Measurements from ENCODE around the gene HDAC4.

HDAC4 gene

DNA sequence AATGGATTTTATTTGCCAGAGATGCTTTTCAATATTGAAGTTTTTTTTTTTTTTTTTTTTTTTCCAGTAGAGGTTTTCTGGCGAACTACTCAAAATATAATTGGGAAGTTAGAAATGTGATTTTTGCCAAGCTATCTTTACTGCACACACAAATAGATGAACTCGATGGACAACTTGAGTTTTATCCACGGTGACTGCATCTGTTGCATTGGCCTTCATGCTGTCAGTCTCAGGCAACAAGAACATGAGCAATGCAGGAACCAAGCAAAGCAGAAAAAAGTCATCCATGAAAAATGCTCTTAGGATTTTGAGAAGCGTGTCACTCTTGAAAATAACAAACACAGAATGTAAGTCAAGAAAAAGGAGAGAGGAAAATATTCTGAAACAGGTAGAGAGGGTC is 22.7 kb upstream of the HDAC4 start:
- Histone ChIP-seq H4K91ac (ENCODE audit: low read depth, low read length) (no peak overlapping the region), H3K4me3 (ENCODE audit: low read depth, low read length) (no peak overlapping the region), H3K18ac (ENCODE audit: low read length) (no peak overlapping the region), H3K4me2 (ENCODE audit: low read length) (no peak overlapping the region), H2AFZ (ENCODE audit: insufficient read depth, low read length, poor library complexity) (no peak overlapping the region), H3K36me3 (ENCODE audit: control insufficient read depth in 1 of 2, insufficient read depth in 2 of 2, low read length in 2 of 2) (no peaks in the 10 kb centered on the region), H3K9ac (ENCODE audit: low read length) (no peak overlapping the region), H3K14ac (ENCODE audit: low read length) (no peak overlapping the region), H3K23ac (ENCODE audit: low read length) (no peak overlapping the region), H3K27me3 (ENCODE audit: insufficient read depth, low read length) (no peaks in the 10 kb centered on the region), H4K12ac (ENCODE audit: low read depth, low read length) (no peak overlapping the region), H2AK5ac (ENCODE audit: low read length) (no peak overlapping the region), H3K4ac (ENCODE audit: low read depth, low read length) (no peak overlapping the region), H3K27ac (ENCODE audit: low read depth, low read length) (no peak overlapping the region), H2BK120ac (ENCODE audit: insufficient read depth, low read length, poor library complexity) (no peak overlapping the region), H3K79me2 (ENCODE audit: control insufficient read depth, insufficient read depth, low read length, poor library complexity) (no peaks in the 10 kb centered on the region), H3K79me1 (ENCODE audit: low read length) (no peaks in the 10 kb centered on the region), H3K9me3 (ENCODE audit: insufficient read depth, low read depth, low read length) (peaks cover 2% of the 10 kb centered on the region), H2BK5ac (ENCODE audit: low read depth, low read length, poor library complexity) (no peak overlapping the region), H2BK12ac (ENCODE audit: low read length) (no peak overlapping the region), H4K8ac (ENCODE audit: low read depth, low read length) (no peak overlapping the region), H3K4me1 (ENCODE audit: control insufficient read depth in 1 of 2, insufficient read depth in 2 of 2, low read length in 2 of 2) (no peaks in the 10 kb centered on the region)
- no peak for DNase-seq
- no CpG with 5 or more reads among the region's 4 CpGs for WGBS (ENCODE audit: extremely low coverage, insufficient coverage, insufficient read length)

DNA sequence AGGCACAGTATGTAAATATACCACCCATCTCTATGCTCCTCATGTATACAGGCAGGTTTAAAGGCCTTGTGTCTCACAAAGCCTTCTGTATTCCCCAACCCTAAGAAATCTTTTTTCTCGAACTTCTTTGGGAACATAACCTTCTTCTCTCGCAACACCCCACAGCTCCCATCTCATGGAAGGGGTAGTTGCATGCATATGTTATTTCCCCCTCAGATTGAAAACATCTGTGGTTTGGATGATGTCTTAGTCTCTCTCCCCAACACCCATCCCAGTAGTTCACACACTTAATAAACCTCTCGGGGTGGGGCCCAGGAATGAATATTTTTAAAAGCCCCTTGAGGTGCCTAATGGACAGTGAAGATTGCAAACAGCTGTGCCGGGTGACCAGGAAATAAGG is 21.0 kb upstream of the HDAC4 start:
- Histone ChIP-seq H3K23ac (ENCODE audit: low read length) (no peak overlapping the region), H3K9me3 (ENCODE audit: insufficient read depth, low read depth, low read length) (peaks cover 2% of the 10 kb centered on the region)
- no CpG with 5 or more reads among the region's 4 CpGs for whole genome bisulfite sequencing (ENCODE audit: extremely low coverage, insufficient coverage, insufficient read length)

GRCh38 chr2:239420082-239420481 is 19.3 kb upstream of the HDAC4 start:
- Histone ChIP-seq H3K9ac (ENCODE audit: low read length) (no peak overlapping the region), H3K18ac (ENCODE audit: low read length) (no peak overlapping the region), H3K36me3 (ENCODE audit: control insufficient read depth in 1 of 2, insufficient read depth in 2 of 2, low read length in 2 of 2) (no peaks in the 10 kb centered on the region), H2AFZ (ENCODE audit: insufficient read depth, low read length, poor library complexity) (no peak overlapping the region), H4K8ac (ENCODE audit: low read depth, low read length) (no peak overlapping the region), H3K27ac (ENCODE audit: low read depth, low read length) (no peak overlapping the region), H3K27me3 (ENCODE audit: insufficient read depth, low read length) (no peaks in the 10 kb centered on the region), H3K4me1 (ENCODE audit: control insufficient read depth in 1 of 2, insufficient read depth in 2 of 2, low read length in 2 of 2) (no peaks in the 10 kb centered on the region), H3K14ac (ENCODE audit: low read length) (no peak overlapping the region), H3K79me2 (ENCODE audit: control insufficient read depth, insufficient read depth, low read length, poor library complexity) (no peaks in the 10 kb centered on the region), H2BK120ac (ENCODE audit: insufficient read depth, low read length, poor library complexity) (no peak overlapping the region), H2BK12ac (ENCODE audit: low read length) (no peak overlapping the region), H3K4ac (ENCODE audit: low read depth, low read length) (no peak overlapping the region), H3K79me1 (ENCODE audit: low read length) (no peaks in the 10 kb centered on the region), H3K23ac (ENCODE audit: low read length) (no peak overlapping the region), H4K12ac (ENCODE audit: low read depth, low read length) (no peak overlapping the region), H3K4me2 (ENCODE audit: low read length) (no peak overlapping the region), H2AK5ac (ENCODE audit: low read length) (no peak overlapping the region), H3K4me3 (ENCODE audit: low read depth, low read length) (no peak overlapping the region), H4K91ac (ENCODE audit: low read depth, low read length) (no peak overlapping the region), H3K9me3 (ENCODE audit: insufficient read depth, low read depth, low read length) (peaks cover 2% of the 10 kb centered on the region), H2BK5ac (ENCODE audit: low read depth, low read length, poor library complexity) (no peak overlapping the region)
- DNase-seq, result no peak
- no CpG with 5 or more reads among the region's 12 CpGs for WGBS (ENCODE audit: extremely low coverage, insufficient coverage, insufficient read length)

More for the DNA sequence above, 21.0 kb upstream of the HDAC4 start:
- Histone ChIP-seq H3K4me2 (ENCODE audit: low read length) (no peak overlapping the region), H3K36me3 (ENCODE audit: control insufficient read depth in 1 of 2, insufficient read depth in 2 of 2, low read length in 2 of 2) (no peaks in the 10 kb centered on the region), H3K4me3 (ENCODE audit: low read depth, low read length) (no peak overlapping the region), H4K8ac (ENCODE audit: low read depth, low read length) (no peak overlapping the region), H4K12ac (ENCODE audit: low read depth, low read length) (no peak overlapping the region), H3K27me3 (ENCODE audit: insufficient read depth, low read length) (no peaks in the 10 kb centered on the region), H2AK5ac (ENCODE audit: low read length) (no peak overlapping the region), H3K4me1 (ENCODE audit: control insufficient read depth in 1 of 2, insufficient read depth in 2 of 2, low read length in 2 of 2) (no peaks in the 10 kb centered on the region), H3K4ac (ENCODE audit: low read depth, low read length) (no peak overlapping the region), H2BK120ac (ENCODE audit: insufficient read depth, low read length, poor library complexity) (no peak overlapping the region), H3K14ac (ENCODE audit: low read length) (no peak overlapping the region), H2BK12ac (ENCODE audit: low read length) (no peak overlapping the region), H2AFZ (ENCODE audit: insufficient read depth, low read length, poor library complexity) (no peak overlapping the region), H3K79me2 (ENCODE audit: control insufficient read depth, insufficient read depth, low read length, poor library complexity) (no peaks in the 10 kb centered on the region), H4K91ac (ENCODE audit: low read depth, low read length) (no peak overlapping the region), H3K27ac (ENCODE audit: low read depth, low read length) (no peak overlapping the region), H3K18ac (ENCODE audit: low read length) (no peak overlapping the region), H2BK5ac (ENCODE audit: low read depth, low read length, poor library complexity) (no peak overlapping the region), H3K79me1 (ENCODE audit: low read length) (no peaks in the 10 kb centered on the region), H3K9ac (ENCODE audit: low read length) (no peak overlapping the region)
- no peak for DNase-seq

DNA sequence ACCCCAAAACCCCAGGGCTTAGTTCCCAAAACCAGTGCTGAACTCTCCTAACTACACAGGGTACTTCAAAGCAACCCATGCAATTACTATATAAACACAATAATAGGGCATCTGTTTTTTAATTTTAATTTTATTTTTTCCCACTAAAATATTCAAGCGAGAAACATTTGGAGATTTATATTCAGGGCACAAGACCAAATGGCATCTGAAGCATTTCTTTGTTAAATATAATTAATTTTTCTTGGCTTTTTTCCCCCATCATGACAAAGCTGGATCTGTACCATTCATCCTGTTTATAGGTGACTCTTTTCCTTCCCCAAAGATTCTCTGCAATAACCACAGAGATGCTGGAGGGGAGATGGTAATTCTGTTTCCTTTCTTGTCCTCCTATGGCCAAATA is 18.1 kb upstream of the HDAC4 start:
- Histone ChIP-seq H3K14ac (ENCODE audit: low read length) (no peak overlapping the region), H2AFZ (ENCODE audit: insufficient read depth, low read length, poor library complexity) (no peak overlapping the region), H2AK5ac (ENCODE audit: low read length) (no peak overlapping the region), H3K36me3 (ENCODE audit: control insufficient read depth in 1 of 2, insufficient read depth in 2 of 2, low read length in 2 of 2) (no peaks in the 10 kb centered on the region), H3K79me2 (ENCODE audit: control insufficient read depth, insufficient read depth, low read length, poor library complexity) (no peaks in the 10 kb centered on the region), H4K91ac (ENCODE audit: low read depth, low read length) (no peak overlapping the region), H3K9me3 (ENCODE audit: insufficient read depth, low read depth, low read length) (peaks cover 2% of the 10 kb centered on the region), H3K23ac (ENCODE audit: low read length) (no peak overlapping the region), H3K4ac (ENCODE audit: low read depth, low read length) (no peak overlapping the region), H2BK120ac (ENCODE audit: insufficient read depth, low read length, poor library complexity) (no peak overlapping the region), H3K4me3 (ENCODE audit: low read depth, low read length) (no peak overlapping the region), H3K9ac (ENCODE audit: low read length) (no peak overlapping the region), H3K79me1 (ENCODE audit: low read length) (no peaks in the 10 kb centered on the region), H2BK12ac (ENCODE audit: low read length) (no peak overlapping the region), H2BK5ac (ENCODE audit: low read depth, low read length, poor library complexity) (no peak overlapping the region), H3K4me1 (ENCODE audit: control insufficient read depth in 1 of 2, insufficient read depth in 2 of 2, low read length in 2 of 2) (no peaks in the 10 kb centered on the region), H3K27ac (ENCODE audit: low read depth, low read length) (no peak overlapping the region), H3K18ac (ENCODE audit: low read length) (no peak overlapping the region), H4K12ac (ENCODE audit: low read depth, low read length) (no peak overlapping the region), H3K4me2 (ENCODE audit: low read length) (no peak overlapping the region), H3K27me3 (ENCODE audit: insufficient read depth, low read length) (no peaks in the 10 kb centered on the region), H4K8ac (ENCODE audit: low read depth, low read length) (no peak overlapping the region)
- DNase-seq, result no peak
- WGBS (ENCODE audit: extremely low coverage, insufficient coverage, insufficient read length), result no CpG with 5 or more reads among the region's 1 CpG
